Measurements from ENCODE around the gene RPL37. TPM values are rescaled to one million over a fixed set of nuclear protein-coding genes. Genes with fewer than 3 reads are reported as not detected.

Gene RPL37
- total and polyA plus RNA-seq, 9 of the 15 experiments (the other 6 are each of a cell fraction or from before 2014, with no cell fraction given) = 2,342 to 7,963 (median 4,091) TPM

GRCh38 chr5:40797273-40798011 is 37.6 kb downstream of the RPL37 start (continued):
- no peak for TF ChIP-seq ZNF740 (CRISPR knock-in tag; IDR thresholded peaks at IDR 0.05)
- peak in 1 of 2 experiments; percentile 51; a peak in 1 of 4 replicates for TF ChIP-seq ZNF740 (tag; IDR thresholded peaks at IDR 0.05)
- TF ChIP-seq HMGXB4 (CRISPR knock-in tag; IDR thresholded peaks at IDR 0.05) = 0 out of 2 replicates have a peak, but pooled peaks have one; percentile 44
- TF ChIP-seq NR1H2 (CRISPR knock-in tag; IDR thresholded peaks at IDR 0.05) = no peak
- no peak for TF ChIP-seq HMG20A (CRISPR knock-in tag; conservative IDR thresholded peaks at IDR 0.05)
- peak in 1 of 2 experiments; percentile 46; a peak in 1 of 4 replicates for TF ChIP-seq TBL1XR1 (IDR thresholded peaks at IDR 0.05; ENCODE audit: low read length in 2 of 2)
- peak; percentile 11; the same call in 1 of the 2 replicates for TF ChIP-seq TFAP4 (CRISPR knock-in tag; IDR thresholded peaks at IDR 0.05; ENCODE audit: borderline replicate concordance)
- TF ChIP-seq ZHX1 (conservative IDR thresholded peaks at IDR 0.05; ENCODE audit: low read length) = no peak; the same call in 1 of the 2 replicates
- TF ChIP-seq NR2C2 (CRISPR knock-in tag; IDR thresholded peaks at IDR 0.05) = no peak
- TF ChIP-seq NR2C2 (tag; IDR thresholded peaks at IDR 0.05) = 0 out of 2 replicates have a peak, but pooled peaks have one; percentile 45
- TF ChIP-seq FOXO4 (CRISPR knock-in tag; IDR thresholded peaks at IDR 0.05) = no peak
